D341Med (cell line): Measurements from ENCODE around the gene PRELID3B.
A peak's percentile ranks its signal among the peaks of the same experiment; 100 is the strongest.
"Not testable (repeated sequence)": the region's sequence is repeated elsewhere in the genome, so short reads cannot be mapped to it uniquely, and the experiment has no call there.

Source experiments
- DNase-seq: peaks from one replicate; pipeline ENCODE4 v3.0.0; 2012; ENCODE audit warnings: low spot score

PRELID3B gene

GRCh38 chr20:59026904-59027740 lies 15.5 kb downstream of the PRELID3B start:
- no peak for DNase-seq

- DNase-seq, result no peak
Observed at GRCh38 chr20:59025511-59025910, 17.1 kb downstream of the PRELID3B start.

- DNase-seq, result no peak
Observed at GRCh38 chr20:59025086-59025485, 17.5 kb downstream of the PRELID3B start.

- DNase-seq, result no peak
Observed at GRCh38 chr20:59024111-59024530, 18.5 kb downstream of the PRELID3B start.

- DNase-seq, result no peak
Observed at GRCh38 chr20:59023616-59024015, 19.0 kb downstream of the PRELID3B start.

DNA sequence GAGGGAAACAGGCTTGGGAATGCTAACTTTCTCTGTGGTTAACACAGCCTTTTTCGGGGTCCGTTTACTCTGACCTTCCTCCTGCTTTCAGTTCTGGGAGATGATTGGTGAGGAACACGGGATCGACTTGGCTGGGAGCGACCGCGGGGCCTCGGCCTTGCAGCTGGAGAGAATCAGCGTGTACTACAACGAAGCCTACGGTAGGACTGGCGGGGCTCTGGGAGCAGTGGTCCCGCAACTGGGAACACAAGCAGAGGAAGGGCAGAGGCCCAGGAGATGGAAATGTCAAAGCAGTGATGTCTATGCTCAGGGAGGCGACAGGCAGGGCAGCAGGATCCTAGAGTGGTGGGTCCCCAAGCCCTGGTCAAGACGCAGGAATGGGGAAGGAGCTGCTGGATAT lies 19.8 kb downstream of the PRELID3B start:
- DNase-seq, result no peak

DNA sequence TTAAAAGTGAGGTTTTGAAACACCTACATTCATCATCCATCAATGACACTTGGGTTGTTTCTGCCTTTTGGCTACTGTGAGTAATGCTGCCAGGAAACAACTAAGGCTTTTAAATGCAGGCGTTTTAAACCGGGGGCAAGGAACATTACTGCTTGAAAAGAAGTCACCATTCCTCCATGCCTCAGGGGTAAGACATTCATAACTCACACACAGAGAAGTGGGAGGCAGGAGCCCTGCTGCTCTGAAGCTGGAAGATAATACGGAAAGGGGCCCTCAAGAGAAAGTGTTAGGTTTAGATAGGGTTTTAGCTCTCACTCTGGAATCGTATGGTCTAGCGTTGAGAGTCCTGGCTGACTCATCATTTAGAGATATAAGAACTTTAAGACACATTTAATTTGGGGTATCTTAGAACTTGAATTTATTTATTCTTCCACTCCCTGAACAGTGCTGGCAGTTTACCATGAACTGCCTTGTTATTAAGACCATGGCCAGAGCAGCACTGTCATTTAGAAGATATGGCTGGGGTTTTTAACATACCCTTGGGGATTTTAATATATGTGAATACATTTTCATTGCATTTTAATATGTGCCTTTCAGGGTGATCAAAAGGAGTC lies 21.5 kb downstream of the PRELID3B start:
- no peak for DNase-seq

DNA sequence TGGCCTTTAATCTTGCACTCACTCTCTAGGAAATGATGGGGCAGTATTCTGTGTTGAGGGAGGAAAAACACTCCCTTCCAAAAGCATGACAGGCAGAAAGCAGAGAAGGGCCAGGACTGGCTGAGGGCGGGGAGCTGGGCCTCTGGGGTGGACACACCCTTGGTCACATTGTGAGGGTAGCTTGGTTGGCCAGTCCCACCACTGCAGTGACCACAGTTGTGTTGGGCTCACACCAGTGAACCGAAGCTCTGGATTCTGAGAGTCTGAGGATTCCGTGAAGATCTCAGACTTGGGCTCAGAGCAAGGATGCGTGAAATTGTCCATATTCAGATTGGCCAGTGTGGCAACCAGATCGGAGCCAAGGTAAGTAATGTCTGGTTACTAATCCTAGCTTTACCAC lies 23.4 kb downstream of the PRELID3B start, which contains the start of gene TUBB1:
Gene TUBB1 (plus strand): TSS at position 213 of the 400 bp plus-strand sequence. CDS start 94 bp downstream, at position 307.
- no peak for DNase-seq

DNA sequence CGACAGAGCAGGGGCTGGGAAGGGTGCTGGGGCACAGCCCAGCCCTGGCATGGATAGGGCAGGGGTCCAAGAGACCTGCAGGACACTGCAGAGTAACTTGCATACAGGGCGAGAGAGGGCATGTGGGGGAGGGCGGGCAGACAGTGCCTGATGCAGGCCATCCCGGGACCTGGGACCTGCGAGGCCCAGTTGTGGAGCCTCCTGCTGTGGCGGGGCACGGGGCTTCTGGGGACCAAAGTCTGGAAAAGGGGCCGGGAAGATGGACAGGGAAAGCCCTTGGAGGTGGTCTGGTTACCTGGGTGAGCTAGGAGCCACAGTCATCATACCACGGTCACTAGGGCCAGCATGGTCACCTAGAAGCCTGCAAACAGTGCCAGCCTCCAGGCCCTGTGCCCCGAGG lies 23.8 kb downstream of the PRELID3B start:
- DNase-seq, result no peak

- no peak for DNase-seq
Observed at GRCh38 chr20:59017493-59018231, 24.9 kb downstream of the PRELID3B start.

DNA sequence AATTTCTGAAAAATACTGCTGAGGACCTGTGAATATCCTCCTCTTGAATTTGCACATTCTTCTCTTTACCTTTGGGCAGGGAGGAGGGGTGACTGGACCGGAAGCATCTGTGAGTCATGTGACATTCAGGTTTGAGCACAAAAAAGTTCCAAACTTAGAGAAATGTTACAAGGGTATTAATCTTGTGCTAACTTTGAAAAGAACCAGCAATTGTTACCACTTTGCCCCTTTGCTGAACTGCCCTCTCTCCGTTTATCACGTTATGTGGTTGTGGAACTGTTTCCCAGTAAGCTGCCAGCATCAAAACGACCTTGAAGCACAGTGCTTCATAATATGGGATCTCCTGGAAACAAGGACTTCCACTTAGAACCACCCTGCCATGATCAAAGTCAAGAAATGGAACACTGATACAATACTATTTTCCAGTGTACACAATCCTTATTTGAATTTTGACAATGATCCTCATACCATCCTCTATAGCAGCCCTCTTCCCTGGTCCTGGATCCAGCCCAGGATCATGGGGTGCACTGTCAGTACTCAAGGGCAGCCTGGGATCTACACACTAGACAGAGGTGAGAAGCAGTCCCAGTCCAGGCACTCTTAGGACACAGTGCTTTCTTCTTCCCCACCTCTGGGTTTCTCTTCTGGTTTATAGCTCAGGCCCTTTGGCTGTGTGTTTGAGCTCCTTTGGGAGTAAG lies 25.6 kb downstream of the PRELID3B start:
- DNase-seq, result no peak

GRCh38 chr20:59015812-59016711 lies 26.5 kb downstream of the PRELID3B start:
- no peak for DNase-seq

- DNase-seq, result no peak
Observed at GRCh38 chr20:59015411-59015810, 27.2 kb downstream of the PRELID3B start.

DNA sequence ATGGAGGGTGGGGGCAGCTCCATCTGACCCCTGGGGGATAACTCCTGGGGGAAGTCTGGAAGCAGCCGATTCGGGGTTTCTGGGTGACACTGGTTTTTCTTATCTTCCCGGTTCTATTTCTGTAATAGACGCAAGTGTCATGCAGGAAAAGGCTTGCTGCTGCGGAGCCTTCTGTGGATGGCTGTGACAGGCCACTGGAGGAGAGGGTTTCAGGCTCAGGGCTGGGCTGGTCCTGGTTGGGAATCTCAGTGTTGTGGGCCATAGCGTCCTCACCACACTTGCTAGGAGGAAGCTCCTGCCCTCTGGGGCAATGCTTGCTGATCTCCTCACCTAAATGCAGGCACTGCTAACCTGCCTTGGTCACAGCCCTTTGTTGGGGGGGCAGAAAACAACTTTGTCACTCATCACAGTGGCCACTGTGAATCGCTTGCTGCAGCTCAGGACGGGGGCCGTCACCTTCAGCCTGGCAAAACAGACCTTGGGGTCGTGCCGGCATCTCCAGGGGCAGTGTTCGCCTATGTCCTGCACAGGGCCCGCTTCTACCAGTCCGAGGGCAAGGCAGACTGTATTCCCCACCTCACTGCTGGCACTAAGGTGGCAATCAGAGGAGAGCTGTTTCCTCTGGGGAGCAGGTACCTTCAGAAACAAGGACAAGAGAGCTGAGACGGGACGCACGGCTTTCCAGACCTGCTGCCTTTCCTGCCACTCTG lies 27.8 kb downstream of the PRELID3B start:
- DNase-seq, result no peak

- DNase-seq, result no peak
Observed at GRCh38 chr20:59013959-59014608, 28.5 kb downstream of the PRELID3B start.

DNA sequence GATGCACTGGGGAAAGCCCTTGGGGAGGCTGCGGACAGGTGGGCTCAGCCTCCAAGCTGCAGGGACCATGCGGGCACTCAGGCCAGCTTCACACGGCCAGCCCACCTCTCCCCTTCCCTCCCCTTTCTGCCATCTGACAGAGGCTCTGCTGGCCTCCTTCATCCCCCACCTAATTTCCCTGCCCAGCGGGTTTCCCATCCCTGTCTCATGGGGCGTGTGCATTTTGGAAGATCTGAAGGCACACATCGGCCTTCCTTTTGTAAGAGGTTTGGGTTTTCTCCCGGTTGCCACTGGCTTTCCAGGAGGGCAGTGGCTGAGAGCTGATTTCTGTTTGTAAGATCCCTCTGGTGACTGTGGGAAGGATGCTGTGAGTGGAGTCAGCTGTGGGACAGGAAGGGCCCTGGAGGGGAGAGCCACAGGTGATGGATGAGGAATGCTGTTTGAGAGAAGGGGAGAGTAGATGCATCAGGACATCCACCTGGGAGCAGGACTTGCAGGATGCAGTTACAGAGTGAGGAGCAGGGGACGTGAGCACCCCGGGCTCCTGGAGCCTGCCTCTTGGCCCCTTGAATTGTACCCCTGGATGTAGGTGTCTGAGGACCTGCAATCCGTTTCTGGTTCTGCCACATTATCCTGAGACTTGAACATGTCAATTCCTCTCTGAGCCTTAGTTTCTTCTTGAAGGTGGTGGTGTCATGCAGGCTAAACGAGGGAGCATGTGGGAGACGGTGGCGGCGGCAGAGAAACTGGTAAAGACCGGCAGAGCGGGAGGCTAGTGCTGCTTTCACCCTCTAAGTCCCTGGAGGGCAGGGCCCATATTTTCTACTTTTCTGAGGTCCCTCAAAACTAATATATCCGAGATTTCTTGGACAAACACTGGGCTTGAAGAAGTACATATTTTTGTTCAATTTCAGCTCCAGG lies 29.3 kb downstream of the PRELID3B start:
- no peak for DNase-seq

GRCh38 chr20:59011874-59012157 lies 30.8 kb downstream of the PRELID3B start:
- DNase-seq, result not testable (repeated sequence)

- peak; percentile 18 for DNase-seq
Observed at GRCh38 chr20:59010995-59011873, 31.4 kb downstream of the PRELID3B start.
